GM12878 (cell line): ENCODE measurements around the gene NOXA1. TPM values are rescaled to one million over a fixed set of nuclear protein-coding genes. Genes with fewer than 3 reads are reported as not detected.

Experiments
- ATAC-seq: fragments of 200-7000 bp; cut with Tn5 transposase; 3 replicates; pipeline ENCODE4 v1.9.1; 2020; ENCODE audit warnings: mild to moderate bottlenecking, moderate library complexity
- BruUV-seq: library from RNA; stranded (reverse); fragments of 400-500 nt; replicated peaks from 2 replicates; lab custom pipeline; 2021; lab: Mats Ljungman, UMichigan
- CTCF ChIA-PET: fragments of 300-600 bp; sonication (Branson Sonifier 250); formaldehyde crosslinking; extraction: SDS; loops from one replicate; lab custom pipeline; 2021; ENCODE audit warnings: inconsistent platforms; lab: Yijun Ruan, JAX
- POLR2A ChIA-PET: fragments of 350-600 bp; formaldehyde crosslinking; extraction: SDS; loops from one replicate; lab custom pipeline; 2021; ENCODE audit warnings: inconsistent platforms; lab: Charles Lee
- RAD21 ChIA-PET: fragments of 300-600 bp; sonication (Branson Sonifier 250); formaldehyde crosslinking; loops from one replicate; lab custom pipeline; 2023; ENCODE audit warnings: antibody characterized with exemption; ENCODE audit not compliant: unreplicated experiment; lab: Charles Lee
- SMC1A ChIA-PET: fragments of 300-600 bp; sonication (Branson Sonifier 250); formaldehyde crosslinking; loops from one replicate; lab custom pipeline; 2023; ENCODE audit not compliant: unreplicated experiment, uncharacterized antibody; lab: Charles Lee
- DNase-seq: peaks from one replicate; pipeline ENCODE4 v3.0.0-alpha.2; 2011; ENCODE audit warnings: low read depth, low spot score
- FAIRE-seq: peaks from 3 replicates; lab custom pipeline; 2011; peaks lifted over from hg19 to GRCh38; lab: Jason Lieb, UNC
- H2AFZ ChIP-seq: 2 replicates; pipeline ENCODE4 v1.6.0; 2011; ENCODE audit warnings: low read depth, low read length, control low read depth; ENCODE audit not compliant: control insufficient read depth
- H3K27ac ChIP-seq: 2 replicates; pipeline ENCODE4 v1.5.1; 2011; ENCODE audit warnings: control low read depth; ENCODE audit not compliant: control insufficient read depth, insufficient read depth
- H3K27me3 ChIP-seq, 2 experiments: replicated peaks in 1 of 2; 2 replicates each; pipeline versions ENCODE4 v1.6.0 to v1.6.1; 2011; ENCODE audit warnings: low read length in 1 of 2; ENCODE audit not compliant: control insufficient read depth in 2 of 2, insufficient read depth in 2 of 2
- H3K36me3 ChIP-seq, 2 experiments: 2 replicates each; pipeline ENCODE4 v1.5.1; 2011; ENCODE audit warnings: low read length in 1 of 2; ENCODE audit not compliant: control insufficient read depth in 2 of 2, insufficient read depth in 2 of 2
- H3K4me1 ChIP-seq: 2 replicates; pipeline ENCODE4 v1.6.1; 2011; ENCODE audit warnings: mild to moderate bottlenecking, low read length, moderate library complexity, mixed read lengths; ENCODE audit not compliant: control insufficient read depth, insufficient read depth
- H3K4me2 ChIP-seq: 2 replicates; pipeline ENCODE4 v1.6.0; 2011; ENCODE audit warnings: control low read depth; ENCODE audit not compliant: control insufficient read depth, insufficient read depth
- H3K4me3 ChIP-seq: fragments of 200-600 bp; sonication (generic); 2 replicates; pipeline ENCODE4 v1.5.1; 2016
- H3K79me2 ChIP-seq: 2 replicates; pipeline ENCODE4 v1.6.0; 2011; ENCODE audit warnings: low read length; ENCODE audit not compliant: control insufficient read depth, insufficient read depth
- H3K9ac ChIP-seq: 2 replicates; pipeline ENCODE4 v1.8.0; 2011; ENCODE audit warnings: low read length, control low read depth, mixed read lengths; ENCODE audit not compliant: control insufficient read depth, insufficient read depth
- H3K9me3 ChIP-seq: replicated peaks from 3 replicates; pipeline ENCODE4 v1.5.1; 2011; ENCODE audit warnings: mild to moderate bottlenecking, low read length; ENCODE audit not compliant: control insufficient read depth, insufficient read depth
- H4K20me1 ChIP-seq: 2 replicates; pipeline ENCODE4 v1.6.0; 2011; ENCODE audit not compliant: control insufficient read depth, insufficient read depth
- CEBPZ ChIP-seq: fragments of 150-350 bp; IDR thresholded peaks from 2 replicates; pipeline ENCODE4 v1.6.1; 2016; ENCODE audit warnings: low read depth, low read length
- CREB1 ChIP-seq: IDR thresholded peaks from 2 replicates; pipeline ENCODE4 v1.6.1; 2012; ENCODE audit warnings: low read depth, mild to moderate bottlenecking, inconsistent platforms
- ETV6 ChIP-seq, 2 experiments: fragments of 450-650 bp in 1 of 2; IDR thresholded peaks in 1 of 2; conservative IDR thresholded peaks in 1 of 2; 2 replicates each; pipeline ENCODE4 v1.6.1; 2014; ENCODE audit warnings: antibody characterized with exemption in 1 of 2, borderline replicate concordance in 1 of 2, low read depth in 1 of 2, mild to moderate bottlenecking in 1 of 2, moderate library complexity in 1 of 2
- EZH2 ChIP-seq: IDR thresholded peaks from 2 replicates; pipeline ENCODE4 v1.6.1; 2012; ENCODE audit warnings: low read depth, mild to moderate bottlenecking, control low read depth, inconsistent platforms, low read length, borderline replicate concordance; ENCODE audit not compliant: control insufficient read depth
- IKZF2 ChIP-seq, 2 experiments: fragments of 450-650 bp; IDR thresholded peaks; 2 replicates each; pipeline ENCODE4 v1.6.1; 2017; ENCODE audit warnings: mild to moderate bottlenecking in 2 of 2, moderate library complexity in 2 of 2
- KLF5 ChIP-seq: fragments of 450-650 bp; IDR thresholded peaks from 2 replicates; pipeline ENCODE4 v1.6.1; 2014; ENCODE audit warnings: mild to moderate bottlenecking; ENCODE audit not compliant: partially characterized antibody
- NR2C1 ChIP-seq: fragments of 450-650 bp; IDR thresholded peaks from 2 replicates; pipeline ENCODE4 v1.6.1; 2017; ENCODE audit warnings: antibody characterized with exemption, mild to moderate bottlenecking, moderate library complexity
- SMARCA5 ChIP-seq: fragments of 450-650 bp; IDR thresholded peaks from 2 replicates; pipeline ENCODE4 v1.6.1; 2017; ENCODE audit warnings: mild to moderate bottlenecking
- STAT1 ChIP-seq: fragments of 450-650 bp; conservative IDR thresholded peaks from 2 replicates; pipeline ENCODE4 v1.6.1; 2014; ENCODE audit warnings: antibody characterized with exemption, mild to moderate bottlenecking
- SUZ12 ChIP-seq: fragments of 200-600 bp; sonication (generic); IDR thresholded peaks from one replicate; pipeline ENCODE4 v1.6.1; 2018; ENCODE audit warnings: antibody characterized with exemption, mild to moderate bottlenecking; ENCODE audit not compliant: unreplicated experiment
- ZNF217 ChIP-seq: fragments of 450-650 bp; IDR thresholded peaks from 2 replicates; pipeline ENCODE4 v1.6.1; 2017; ENCODE audit warnings: antibody characterized with exemption, mild to moderate bottlenecking
- ZNF384 ChIP-seq: IDR thresholded peaks from 2 replicates; pipeline ENCODE4 v1.6.1; 2012; ENCODE audit warnings: low read depth, mild to moderate bottlenecking, low read length, improper control_type of control experiment, borderline replicate concordance
- ZSCAN29 ChIP-seq: fragments of 450-650 bp; IDR thresholded peaks from 2 replicates; pipeline ENCODE4 v1.6.1; 2017; ENCODE audit warnings: mild to moderate bottlenecking, moderate library complexity
- ZZZ3 ChIP-seq: IDR thresholded peaks from 2 replicates; pipeline ENCODE4 v1.6.1; 2011; ENCODE audit warnings: low read depth; ENCODE audit not compliant: control insufficient read depth, insufficient read length
- WGBS: methylation state at CpG from one replicate; pipeline ENCODE4 v1.1.6; 2016; ENCODE audit warnings: low lambda C conversion rate; ENCODE audit not compliant: insufficient replicate concordance, insufficient coverage; ENCODE audit errors: missing lambda C conversion rate; 5-methylcytosine and 5-hydroxymethylcytosine counted together
- in situ Hi-C: fragments of 300-500 bp; cut with MboI; formaldehyde crosslinking; loops from 9 replicates; pipeline ENCODE4 v1.14.3; 2018; ENCODE audit warnings: mixed read lengths
- intact Hi-C: fragments of 100-400 bp; cut with micrococcal nuclease; formaldehyde crosslinking; loops from one replicate; pipeline ENCODE4 v1.14.2; 2022; ENCODE audit not compliant: unreplicated experiment
- polyA plus RNA-seq, 11 experiments: library from polyadenylated mRNA; depleted of rRNA in 4 of 11; unstranded in 6 of 11; stranded (reverse) in 5 of 11; fragments of >200 nt; fragmentation: Nextera tagmentation in 4 of 11; fragmentation: Illumina TruSeq in 1 of 11; extraction: Ambion mirVana in 4 of 11; extraction: Trizol in 1 of 11; gene quantifications; 1 replicate in 1 of 11; 2 replicates in 10 of 11; pipeline versions ENCODE4 v1.2.1 to v1.2.3, GENCODE V29; 2011 to 2016; ENCODE audit warnings: inconsistent platforms in 2 of 11, missing spikeins in 2 of 11, low read depth in 1 of 11
- total RNA-seq, 4 experiments: library from RNA; depleted of rRNA in 3 of 4; stranded (reverse); fragments of >200 nt in 3 of 4; fragmentation: Illumina TruSeq in 1 of 4; extraction: Trizol in 1 of 4; gene quantifications; 2 replicates each; pipeline versions ENCODE4 v1.2.1 to v1.2.3, GENCODE V29; 2013 to 2021
- TF ChIP-seq, protein P1 (sequence below): fragments of 450-650 bp; IDR thresholded peaks from 2 replicates; pipeline ENCODE4 v1.6.1; 2018; ENCODE audit warnings: borderline replicate concordance, mild to moderate bottlenecking; ENCODE audit not compliant: partially characterized antibody
- TF ChIP-seq, protein P2 (sequence below): IDR thresholded peaks from 2 replicates; pipeline ENCODE4 v1.6.1; 2012; ENCODE audit warnings: mild to moderate bottlenecking, low read depth, low read length

NOXA1 gene
- total and polyA plus RNA-seq, 10 of the 15 experiments (the other 5 are each of a cell fraction or from before 2014, with no cell fraction given): 0.08 to 0.20 TPM; not detected in 8

DNA sequence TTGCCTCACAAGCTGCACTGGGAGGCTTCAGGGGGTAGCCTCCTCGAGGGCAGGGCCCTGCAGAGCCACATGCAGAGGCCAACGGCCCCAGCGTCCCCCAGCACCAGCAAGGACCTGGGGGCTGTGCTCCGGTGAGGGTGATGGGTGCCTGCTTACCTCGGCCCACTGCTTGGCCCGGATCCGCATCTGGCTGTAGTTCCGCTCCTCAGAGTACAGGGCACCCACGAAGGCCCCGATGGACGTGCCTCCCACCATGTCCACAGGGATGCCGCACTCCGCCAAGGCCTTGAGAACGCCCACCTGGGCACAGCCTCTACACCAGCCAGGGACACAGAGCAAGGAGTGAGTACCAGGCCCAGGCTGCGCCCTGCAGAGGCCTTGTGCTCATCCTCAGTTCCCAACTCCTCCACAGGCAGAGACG is 44.0 kb downstream of the NOXA1 start:
- 0 out of 2 replicates have a peak, but pooled peaks cover 5% of the 10 kb centered on the region for H3K4me1 ChIP-seq
- RAD21 ChIA-PET: no interaction called here
- ATAC-seq (no peak), DNase-seq (no peak), FAIRE-seq (no peak)
- H3K9ac ChIP-seq: no peak overlapping the region
- no peaks in the 10 kb centered on the region; a peak in 1 of 4 replicates for H3K27me3 ChIP-seq
- H2AFZ ChIP-seq: no peak overlapping the region
- H3K4me3 ChIP-seq: no peak overlapping the region
- intact Hi-C loops: loop anchor here (10.0 kb wide), 1 partner anchor 58 kb away; no protein-coding TSS in a partner anchor
- no peaks in the 10 kb centered on the region for H4K20me1 ChIP-seq
- no peaks in the 10 kb centered on the region for H3K79me2 ChIP-seq
- H3K36me3 ChIP-seq: no peaks in the 10 kb centered on the region
- CTCF ChIA-PET: no interaction called here
- 64% methylated on average over 16 of the region's 16 CpGs for WGBS
- BruUV-seq: no TSS peak
- no peak overlapping the region for H3K27ac ChIP-seq
- POLR2A ChIA-PET: no interaction called here
- no peak overlapping the region for H3K4me2 ChIP-seq
- no peaks in the 10 kb centered on the region; the same call in 2 of the 3 replicates for H3K9me3 ChIP-seq
- SMC1A ChIA-PET: no interaction called here
- in situ Hi-C loops: no loop called here
- TF ChIP-seq, protein P1, sequence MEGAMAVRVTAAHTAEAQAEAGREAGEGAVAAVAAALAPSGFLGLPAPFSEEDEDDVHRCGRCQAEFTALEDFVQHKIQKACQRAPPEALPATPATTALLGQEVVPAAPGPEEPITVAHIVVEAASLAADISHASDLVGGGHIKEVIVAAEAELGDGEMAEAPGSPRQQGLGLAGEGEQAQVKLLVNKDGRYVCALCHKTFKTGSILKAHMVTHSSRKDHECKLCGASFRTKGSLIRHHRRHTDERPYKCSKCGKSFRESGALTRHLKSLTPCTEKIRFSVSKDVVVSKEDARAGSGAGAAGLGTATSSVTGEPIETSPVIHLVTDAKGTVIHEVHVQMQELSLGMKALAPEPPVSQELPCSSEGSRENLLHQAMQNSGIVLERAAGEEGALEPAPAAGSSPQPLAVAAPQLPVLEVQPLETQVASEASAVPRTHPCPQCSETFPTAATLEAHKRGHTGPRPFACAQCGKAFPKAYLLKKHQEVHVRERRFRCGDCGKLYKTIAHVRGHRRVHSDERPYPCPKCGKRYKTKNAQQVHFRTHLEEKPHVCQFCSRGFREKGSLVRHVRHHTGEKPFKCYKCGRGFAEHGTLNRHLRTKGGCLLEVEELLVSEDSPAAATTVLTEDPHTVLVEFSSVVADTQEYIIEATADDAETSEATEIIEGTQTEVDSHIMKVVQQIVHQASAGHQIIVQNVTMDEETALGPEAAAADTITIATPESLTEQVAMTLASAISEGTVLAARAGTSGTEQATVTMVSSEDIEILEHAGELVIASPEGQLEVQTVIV: no peak
- TF ChIP-seq CEBPZ (no peak), STAT1 (no peak), SMARCA5 (no peak), CREB1 (no peak), IKZF2 (IDR thresholded peaks at IDR 0.05) (no peak), ZNF217 (no peak), ZNF384 (no peak), KLF5 (no peak), SUZ12 (no peak), ETV6 (conservative IDR thresholded peaks at IDR 0.05 in 1 of 2, IDR thresholded peaks at IDR 0.05 in 1 of 2; ENCODE audit: borderline replicate concordance in 1 of 2, low read depth in 1 of 2) (no peak), NR2C1 (no peak), EZH2 (no peak), ZSCAN29 (no peak), ZZZ3 (no peak)
- TF ChIP-seq, protein P2, sequence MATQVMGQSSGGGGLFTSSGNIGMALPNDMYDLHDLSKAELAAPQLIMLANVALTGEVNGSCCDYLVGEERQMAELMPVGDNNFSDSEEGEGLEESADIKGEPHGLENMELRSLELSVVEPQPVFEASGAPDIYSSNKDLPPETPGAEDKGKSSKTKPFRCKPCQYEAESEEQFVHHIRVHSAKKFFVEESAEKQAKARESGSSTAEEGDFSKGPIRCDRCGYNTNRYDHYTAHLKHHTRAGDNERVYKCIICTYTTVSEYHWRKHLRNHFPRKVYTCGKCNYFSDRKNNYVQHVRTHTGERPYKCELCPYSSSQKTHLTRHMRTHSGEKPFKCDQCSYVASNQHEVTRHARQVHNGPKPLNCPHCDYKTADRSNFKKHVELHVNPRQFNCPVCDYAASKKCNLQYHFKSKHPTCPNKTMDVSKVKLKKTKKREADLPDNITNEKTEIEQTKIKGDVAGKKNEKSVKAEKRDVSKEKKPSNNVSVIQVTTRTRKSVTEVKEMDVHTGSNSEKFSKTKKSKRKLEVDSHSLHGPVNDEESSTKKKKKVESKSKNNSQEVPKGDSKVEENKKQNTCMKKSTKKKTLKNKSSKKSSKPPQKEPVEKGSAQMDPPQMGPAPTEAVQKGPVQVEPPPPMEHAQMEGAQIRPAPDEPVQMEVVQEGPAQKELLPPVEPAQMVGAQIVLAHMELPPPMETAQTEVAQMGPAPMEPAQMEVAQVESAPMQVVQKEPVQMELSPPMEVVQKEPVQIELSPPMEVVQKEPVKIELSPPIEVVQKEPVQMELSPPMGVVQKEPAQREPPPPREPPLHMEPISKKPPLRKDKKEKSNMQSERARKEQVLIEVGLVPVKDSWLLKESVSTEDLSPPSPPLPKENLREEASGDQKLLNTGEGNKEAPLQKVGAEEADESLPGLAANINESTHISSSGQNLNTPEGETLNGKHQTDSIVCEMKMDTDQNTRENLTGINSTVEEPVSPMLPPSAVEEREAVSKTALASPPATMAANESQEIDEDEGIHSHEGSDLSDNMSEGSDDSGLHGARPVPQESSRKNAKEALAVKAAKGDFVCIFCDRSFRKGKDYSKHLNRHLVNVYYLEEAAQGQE: no peak
